Measurements from ENCODE around the gene ADGRL3.

ADGRL3 gene

GRCh38 chr4:61440321-61440720 is 240.2 kb downstream of the ADGRL3 start:
- in situ Hi-C loops (cut with HindIII; ENCODE audit: low sequenced_read_pairs), result no loop called here
- DNase-seq (ENCODE audit: low read depth), result no peak
- no peak overlapping the region for H3K4me3 ChIP-seq (ENCODE audit: low read depth, low read length)
- no peak for TF ChIP-seq CTCF (IDR thresholded peaks at IDR 0.05; ENCODE audit: low read depth, low read length, missing control alignments)

GRCh38 chr4:61442936-61443335 is 242.8 kb downstream of the ADGRL3 start:
- DNase-seq (ENCODE audit: low read depth), result no peak
- in situ Hi-C loops (cut with HindIII; ENCODE audit: low sequenced_read_pairs), result no loop called here
- no peak overlapping the region for H3K4me3 ChIP-seq (ENCODE audit: low read depth, low read length)
- TF ChIP-seq CTCF (IDR thresholded peaks at IDR 0.05; ENCODE audit: low read depth, low read length, missing control alignments), result no peak

GRCh38 chr4:61443813-61444510 is 243.8 kb downstream of the ADGRL3 start:
- no peak for DNase-seq (ENCODE audit: low read depth)
- no peak for TF ChIP-seq CTCF (IDR thresholded peaks at IDR 0.05; ENCODE audit: low read depth, low read length, missing control alignments)
- in situ Hi-C loops (cut with HindIII; ENCODE audit: low sequenced_read_pairs), result no loop called here
- no peak overlapping the region for H3K4me3 ChIP-seq (ENCODE audit: low read depth, low read length)

GRCh38 chr4:61445374-61446063 is 245.4 kb downstream of the ADGRL3 start:
- in situ Hi-C loops (cut with HindIII; ENCODE audit: low sequenced_read_pairs), result no loop called here
- DNase-seq (ENCODE audit: low read depth), result no peak
- no peak for TF ChIP-seq CTCF (IDR thresholded peaks at IDR 0.05; ENCODE audit: low read depth, low read length, missing control alignments)
- H3K4me3 ChIP-seq (ENCODE audit: low read depth, low read length), result no peak overlapping the region

- DNase-seq (ENCODE audit: low read depth), result peak; percentile 16
- in situ Hi-C loops (cut with HindIII; ENCODE audit: low sequenced_read_pairs), result no loop called here
- no peak for TF ChIP-seq CTCF (IDR thresholded peaks at IDR 0.05; ENCODE audit: low read depth, low read length, missing control alignments)
- no peak overlapping the region for H3K4me3 ChIP-seq (ENCODE audit: low read depth, low read length)
Measured at GRCh38 chr4:61446941-61447340, 246.8 kb downstream of the ADGRL3 start.

- in situ Hi-C loops (cut with HindIII; ENCODE audit: low sequenced_read_pairs), result no loop called here
- no peak for DNase-seq (ENCODE audit: low read depth)
- TF ChIP-seq CTCF (IDR thresholded peaks at IDR 0.05; ENCODE audit: low read depth, low read length, missing control alignments), result no peak
- H3K4me3 ChIP-seq (ENCODE audit: low read depth, low read length), result no peak overlapping the region
Measured at GRCh38 chr4:61447918-61448317, 247.8 kb downstream of the ADGRL3 start.
